Measurements from ENCODE around the gene TRIM54. TPM values are rescaled to one million over a fixed set of nuclear protein-coding genes. Genes with fewer than 3 reads are reported as not detected.
"Not testable (repeated sequence)": the region's sequence is repeated elsewhere in the genome, so short reads cannot be mapped to it uniquely, and the experiment has no call there.

TRIM54 gene
- total RNA-seq, 2 donors from 2014 or later: 97.2 to 136 TPM

GRCh38 chr2:27313882-27314645 is 31.8 kb downstream of the TRIM54 start:
- no peaks in the 10 kb centered on the region for H3K4me1 ChIP-seq
- no peak overlapping the region for H3K4me3 ChIP-seq
- no peak for TF ChIP-seq CTCF (IDR thresholded peaks at IDR 0.05)
- H3K27me3 ChIP-seq: no peaks in the 10 kb centered on the region
- no peaks in the 10 kb centered on the region for H3K9me3 ChIP-seq
- no peak for DNase-seq (ENCODE audit: low spot score)
- H3K27ac ChIP-seq: no peak overlapping the region
- peaks cover 4% of the 10 kb centered on the region for H3K36me3 ChIP-seq

GRCh38 chr2:27314709-27315108 is 32.5 kb downstream of the TRIM54 start:
- no peak overlapping the region for H3K27ac ChIP-seq
- TF ChIP-seq CTCF (IDR thresholded peaks at IDR 0.05): no peak
- H3K4me3 ChIP-seq: no peak overlapping the region
- no peak for DNase-seq (ENCODE audit: low spot score)
- H3K27me3 ChIP-seq: no peaks in the 10 kb centered on the region
- H3K36me3 ChIP-seq: peaks cover 4% of the 10 kb centered on the region
- H3K9me3 ChIP-seq: no peaks in the 10 kb centered on the region
- no peaks in the 10 kb centered on the region for H3K4me1 ChIP-seq

- H3K9me3 ChIP-seq: no peaks in the 10 kb centered on the region
- H3K27ac ChIP-seq: no peak overlapping the region
- H3K4me1 ChIP-seq: no peaks in the 10 kb centered on the region
- DNase-seq (ENCODE audit: low spot score): no peak
- no peak overlapping the region for H3K4me3 ChIP-seq
- peaks cover 4% of the 10 kb centered on the region for H3K36me3 ChIP-seq
- no peak for TF ChIP-seq CTCF (IDR thresholded peaks at IDR 0.05)
- H3K27me3 ChIP-seq: no peaks in the 10 kb centered on the region
These were observed 32.9 kb downstream of the TRIM54 start for GRCh38 chr2:27315122-27315521.

GRCh38 chr2:27316655-27317412 is 34.6 kb downstream of the TRIM54 start:
- no peak for TF ChIP-seq CTCF (IDR thresholded peaks at IDR 0.05)
- peaks cover 4% of the 10 kb centered on the region for H3K36me3 ChIP-seq
- DNase-seq (ENCODE audit: low spot score): no peak

GRCh38 chr2:27319839-27320238 is 37.6 kb downstream of the TRIM54 start:
- not testable (repeated sequence) for H3K4me3 ChIP-seq; DNase-seq (ENCODE audit: low spot score); H3K9me3 ChIP-seq; H3K27me3 ChIP-seq; H3K36me3 ChIP-seq; H3K27ac ChIP-seq
- peaks cover 0 to 31% of the 10 kb centered on the region in 2 donors for H3K4me1 ChIP-seq

More at GRCh38 chr2:27316655-27317412, 34.6 kb downstream of the TRIM54 start:
- H3K4me3 ChIP-seq: no peak overlapping the region
- no peaks in the 10 kb centered on the region for H3K27me3 ChIP-seq
- H3K9me3 ChIP-seq: no peaks in the 10 kb centered on the region
- no peak overlapping the region for H3K27ac ChIP-seq
- H3K4me1 ChIP-seq: peaks cover 0 to 14% of the 10 kb centered on the region in 2 donors

GRCh38 chr2:27320958-27321543 is 38.8 kb downstream of the TRIM54 start:
- H3K9me3 ChIP-seq: no peaks in the 10 kb centered on the region
- H3K36me3 ChIP-seq: peaks cover 2% of the 10 kb centered on the region
- peak; percentile 88 for DNase-seq (ENCODE audit: low spot score)
- peak overlapping the region; percentile 92 to 97 for H3K27ac ChIP-seq
- TF ChIP-seq CTCF (IDR thresholded peaks at IDR 0.05): peak; percentile 38 to 55
- no peak overlapping the region for H3K4me3 ChIP-seq
- no peaks in the 10 kb centered on the region for H3K27me3 ChIP-seq
- H3K4me1 ChIP-seq: peaks cover 0 to 31% of the 10 kb centered on the region in 2 donors
